DMS114 treated with DMSO at 0.1 percent for 48 hours (cell line): Measurements from ENCODE around the gene PPP1R12B.
"Not testable (repeated sequence)": the region's sequence is repeated elsewhere in the genome, so short reads cannot be mapped to it uniquely, and the experiment has no call there.

Experiments
- DNase-seq: peaks from one replicate; lab custom pipeline; 2025; ENCODE audit not compliant: unreplicated experiment; lab: John Stamatoyannopoulos, UW

The PPP1R12B gene

GRCh38 chr1:202473266-202474045, 125.0 kb downstream of the PPP1R12B start:
- not testable (repeated sequence) for DNase-seq

- not testable (repeated sequence) for DNase-seq
Measured at GRCh38 chr1:202479661-202480060, 131.2 kb downstream of the PPP1R12B start.

GRCh38 chr1:202480640-202481039, 132.1 kb downstream of the PPP1R12B start:
- DNase-seq, result not testable (repeated sequence)

GRCh38 chr1:202483362-202483761, 134.9 kb downstream of the PPP1R12B start:
- not testable (repeated sequence) for DNase-seq

- not testable (repeated sequence) for DNase-seq
Measured at GRCh38 chr1:202484032-202484431, 135.5 kb downstream of the PPP1R12B start.

- not testable (repeated sequence) for DNase-seq
Measured at GRCh38 chr1:202484820-202485219, 136.3 kb downstream of the PPP1R12B start.

GRCh38 chr1:202488178-202488649, 139.7 kb downstream of the PPP1R12B start:
- not testable (repeated sequence) for DNase-seq

- not testable (repeated sequence) for DNase-seq
Measured at GRCh38 chr1:202489101-202489500, 140.6 kb downstream of the PPP1R12B start.

- not testable (repeated sequence) for DNase-seq
Measured at GRCh38 chr1:202493112-202493511, 144.6 kb downstream of the PPP1R12B start.

GRCh38 chr1:202498542-202498941, 150.0 kb downstream of the PPP1R12B start:
- no peak for DNase-seq

- DNase-seq, result not testable (repeated sequence)
Measured at GRCh38 chr1:202499997-202500396, 151.5 kb downstream of the PPP1R12B start.

- DNase-seq, result peak; percentile 2
Measured at GRCh38 chr1:202501281-202501680, 152.8 kb downstream of the PPP1R12B start.

GRCh38 chr1:202505356-202505755, 156.9 kb downstream of the PPP1R12B start:
- no peak for DNase-seq

- not testable (repeated sequence) for DNase-seq
Measured at GRCh38 chr1:202505880-202506575, 157.5 kb downstream of the PPP1R12B start.

GRCh38 chr1:202508863-202509262, 160.4 kb downstream of the PPP1R12B start:
- not testable (repeated sequence) for DNase-seq

GRCh38 chr1:202513875-202514274, 165.4 kb downstream of the PPP1R12B start:
- DNase-seq, result not testable (repeated sequence)

GRCh38 chr1:202516434-202516877, 168.0 kb downstream of the PPP1R12B start:
- no peak for DNase-seq

GRCh38 chr1:202517146-202517545, 168.6 kb downstream of the PPP1R12B start:
- not testable (repeated sequence) for DNase-seq

- not testable (repeated sequence) for DNase-seq
Measured at GRCh38 chr1:202518180-202518579, 169.7 kb downstream of the PPP1R12B start.

GRCh38 chr1:202518905-202519304, 170.4 kb downstream of the PPP1R12B start:
- DNase-seq, result not testable (repeated sequence)

- DNase-seq, result not testable (repeated sequence)
Measured at GRCh38 chr1:202520129-202520856, 171.8 kb downstream of the PPP1R12B start.
